Neural cell (in vitro differentiated cells): ENCODE data around the gene MIEN1. TPM values are rescaled to one million over a fixed set of nuclear protein-coding genes. Genes with fewer than 3 reads are reported as not detected.

Source experiments
- H2AFZ ChIP-seq: fragments of 200-600, 300-800 bp; sonication (generic), shearing (Covaris generic); 2 replicates; pipeline ENCODE4 v1.6.0; 2014; ENCODE audit warnings: low read depth, mild to moderate bottlenecking, antibody characterized with exemption, low read length, moderate library complexity
- H3F3A ChIP-seq: fragments of 200-600 bp; shearing (Covaris generic); 2 replicates; pipeline ENCODE4 v1.6.1; 2016; ENCODE audit warnings: mild to moderate bottlenecking, moderate library complexity, mixed read lengths, antibody characterized with exemption, low read length; ENCODE audit not compliant: insufficient read depth, poor library complexity, severe bottlenecking
- H3K27ac ChIP-seq: fragments of 200-600, 300-800 bp; sonication (generic), shearing (Covaris generic); 2 replicates; pipeline ENCODE4 v1.5.1; 2014; ENCODE audit warnings: mild to moderate bottlenecking, low read length, moderate library complexity
- H3K27me3 ChIP-seq: fragments of 300-800, 200-600 bp; sonication (generic), shearing (Covaris generic); 2 replicates; pipeline ENCODE4 v1.6.0; 2014; ENCODE audit warnings: mild to moderate bottlenecking, low read depth, low read length, moderate library complexity; ENCODE audit not compliant: insufficient read depth
- H3K36me3 ChIP-seq: fragments of 300-800, 200-600 bp; sonication (generic), shearing (Covaris generic); 2 replicates; pipeline ENCODE4 v1.5.1; 2014; ENCODE audit warnings: mild to moderate bottlenecking, antibody characterized with exemption, low read length, moderate library complexity; ENCODE audit not compliant: insufficient read depth
- H3K4me2 ChIP-seq: fragments of 300-800, 200-600 bp; sonication (generic), shearing (Covaris generic); 2 replicates; pipeline ENCODE4 v1.6.0; 2014; ENCODE audit warnings: mild to moderate bottlenecking, low read length
- H3K4me3 ChIP-seq: fragments of 300-800, 200-600 bp; sonication (generic), shearing (Covaris generic); 2 replicates; pipeline ENCODE4 v1.5.1; 2014; ENCODE audit warnings: mild to moderate bottlenecking, low read length, moderate library complexity
- H3K79me2 ChIP-seq: fragments of 200-600 bp; shearing (Covaris generic); replicated peaks from 2 replicates; pipeline ENCODE4 v1.6.0; 2014; ENCODE audit warnings: mild to moderate bottlenecking, low read length, moderate library complexity; ENCODE audit not compliant: insufficient read depth
- H3K9ac ChIP-seq: fragments of 300-800, 200-600 bp; sonication (generic), shearing (Covaris generic); 2 replicates; pipeline ENCODE4 v1.6.1; 2016; ENCODE audit warnings: mild to moderate bottlenecking, low read length, mixed read lengths
- H3K9me2 ChIP-seq: fragments of 200-600 bp; shearing (Covaris generic); 2 replicates; pipeline ENCODE4 v1.6.1; 2016; ENCODE audit warnings: mild to moderate bottlenecking, low read length, mixed read lengths; ENCODE audit not compliant: insufficient read depth
- H3K9me3 ChIP-seq: fragments of 200-600, 300-800 bp; sonication (generic), shearing (Covaris generic); 2 replicates; pipeline ENCODE4 v1.6.1; 2016; ENCODE audit warnings: mild to moderate bottlenecking, mixed run types, low read length, moderate library complexity, mixed read lengths
- H4K20me1 ChIP-seq: fragments of 200-600 bp; shearing (Covaris generic); 2 replicates; pipeline ENCODE4 v1.6.1; 2016; ENCODE audit warnings: mild to moderate bottlenecking, mixed run types; ENCODE audit not compliant: insufficient read depth
- EP300 ChIP-seq: fragments of 450-650 bp; conservative IDR thresholded peaks from 2 replicates; pipeline ENCODE4 v1.6.1; 2014; ENCODE audit warnings: antibody characterized with exemption, mild to moderate bottlenecking, moderate library complexity; ENCODE audit not compliant: poor library complexity, severe bottlenecking
- MXI1 ChIP-seq: fragments of 450-650 bp; conservative IDR thresholded peaks from 2 replicates; pipeline ENCODE4 v1.6.1; 2014; ENCODE audit warnings: antibody characterized with exemption, mild to moderate bottlenecking; ENCODE audit not compliant: poor library complexity, severe bottlenecking
- POLR2AphosphoS5 ChIP-seq: IDR thresholded peaks from 2 replicates; pipeline ENCODE4 v1.6.1; 2012
- RAD21 ChIP-seq: fragments of 450-650 bp; conservative IDR thresholded peaks from 2 replicates; pipeline ENCODE4 v1.6.1; 2014; ENCODE audit warnings: antibody characterized with exemption, mild to moderate bottlenecking, moderate library complexity
- SMC3 ChIP-seq: fragments of 450-650 bp; conservative IDR thresholded peaks from 2 replicates; pipeline ENCODE4 v1.6.1; 2014; ENCODE audit warnings: antibody characterized with exemption, mild to moderate bottlenecking, moderate library complexity; ENCODE audit not compliant: poor library complexity
- polyA plus RNA-seq: library from polyadenylated mRNA; depleted of rRNA; stranded (reverse); fragments of >200 nt; gene quantifications from 2 replicates; pipeline ENCODE4 v1.2.3, GENCODE V29; 2014
- TF ChIP-seq, protein P1 (sequence below): IDR thresholded peaks from 2 replicates; pipeline ENCODE4 v1.6.1; 2012; ENCODE audit warnings: borderline replicate concordance
- TF ChIP-seq, protein P2 (sequence below): fragments of 450-650 bp; IDR thresholded peaks from 2 replicates; pipeline ENCODE4 v1.5.1; 2014; ENCODE audit warnings: antibody characterized with exemption, mild to moderate bottlenecking, moderate library complexity; ENCODE audit not compliant: poor library complexity, severe bottlenecking

Gene MIEN1
- polyA plus RNA-seq, 1 donor from 2014 or later, result 106 TPM

GRCh38 chr17:39774047-39774446 is 43.7 kb upstream of the MIEN1 start:
- Histone ChIP-seq H3K4me3 (no peak overlapping the region), H3K27ac (no peak overlapping the region), H3K79me2 (no peaks in the 10 kb centered on the region), H3K9me3 (no peaks in the 10 kb centered on the region), H2AFZ (no peak overlapping the region), H3K27me3 (no peaks in the 10 kb centered on the region), H3K4me2 (no peak overlapping the region), H3K9ac (no peak overlapping the region), H3K36me3 (no peaks in the 10 kb centered on the region), H3F3A (no peaks in the 10 kb centered on the region), H3K9me2 (no peaks in the 10 kb centered on the region), H4K20me1 (no peaks in the 10 kb centered on the region)
- TF ChIP-seq, protein P1, sequence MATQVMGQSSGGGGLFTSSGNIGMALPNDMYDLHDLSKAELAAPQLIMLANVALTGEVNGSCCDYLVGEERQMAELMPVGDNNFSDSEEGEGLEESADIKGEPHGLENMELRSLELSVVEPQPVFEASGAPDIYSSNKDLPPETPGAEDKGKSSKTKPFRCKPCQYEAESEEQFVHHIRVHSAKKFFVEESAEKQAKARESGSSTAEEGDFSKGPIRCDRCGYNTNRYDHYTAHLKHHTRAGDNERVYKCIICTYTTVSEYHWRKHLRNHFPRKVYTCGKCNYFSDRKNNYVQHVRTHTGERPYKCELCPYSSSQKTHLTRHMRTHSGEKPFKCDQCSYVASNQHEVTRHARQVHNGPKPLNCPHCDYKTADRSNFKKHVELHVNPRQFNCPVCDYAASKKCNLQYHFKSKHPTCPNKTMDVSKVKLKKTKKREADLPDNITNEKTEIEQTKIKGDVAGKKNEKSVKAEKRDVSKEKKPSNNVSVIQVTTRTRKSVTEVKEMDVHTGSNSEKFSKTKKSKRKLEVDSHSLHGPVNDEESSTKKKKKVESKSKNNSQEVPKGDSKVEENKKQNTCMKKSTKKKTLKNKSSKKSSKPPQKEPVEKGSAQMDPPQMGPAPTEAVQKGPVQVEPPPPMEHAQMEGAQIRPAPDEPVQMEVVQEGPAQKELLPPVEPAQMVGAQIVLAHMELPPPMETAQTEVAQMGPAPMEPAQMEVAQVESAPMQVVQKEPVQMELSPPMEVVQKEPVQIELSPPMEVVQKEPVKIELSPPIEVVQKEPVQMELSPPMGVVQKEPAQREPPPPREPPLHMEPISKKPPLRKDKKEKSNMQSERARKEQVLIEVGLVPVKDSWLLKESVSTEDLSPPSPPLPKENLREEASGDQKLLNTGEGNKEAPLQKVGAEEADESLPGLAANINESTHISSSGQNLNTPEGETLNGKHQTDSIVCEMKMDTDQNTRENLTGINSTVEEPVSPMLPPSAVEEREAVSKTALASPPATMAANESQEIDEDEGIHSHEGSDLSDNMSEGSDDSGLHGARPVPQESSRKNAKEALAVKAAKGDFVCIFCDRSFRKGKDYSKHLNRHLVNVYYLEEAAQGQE, result no peak
- TF ChIP-seq SMC3, result no peak
- no peak for TF ChIP-seq RAD21
- TF ChIP-seq MXI1, result no peak
- TF ChIP-seq, protein P2, sequence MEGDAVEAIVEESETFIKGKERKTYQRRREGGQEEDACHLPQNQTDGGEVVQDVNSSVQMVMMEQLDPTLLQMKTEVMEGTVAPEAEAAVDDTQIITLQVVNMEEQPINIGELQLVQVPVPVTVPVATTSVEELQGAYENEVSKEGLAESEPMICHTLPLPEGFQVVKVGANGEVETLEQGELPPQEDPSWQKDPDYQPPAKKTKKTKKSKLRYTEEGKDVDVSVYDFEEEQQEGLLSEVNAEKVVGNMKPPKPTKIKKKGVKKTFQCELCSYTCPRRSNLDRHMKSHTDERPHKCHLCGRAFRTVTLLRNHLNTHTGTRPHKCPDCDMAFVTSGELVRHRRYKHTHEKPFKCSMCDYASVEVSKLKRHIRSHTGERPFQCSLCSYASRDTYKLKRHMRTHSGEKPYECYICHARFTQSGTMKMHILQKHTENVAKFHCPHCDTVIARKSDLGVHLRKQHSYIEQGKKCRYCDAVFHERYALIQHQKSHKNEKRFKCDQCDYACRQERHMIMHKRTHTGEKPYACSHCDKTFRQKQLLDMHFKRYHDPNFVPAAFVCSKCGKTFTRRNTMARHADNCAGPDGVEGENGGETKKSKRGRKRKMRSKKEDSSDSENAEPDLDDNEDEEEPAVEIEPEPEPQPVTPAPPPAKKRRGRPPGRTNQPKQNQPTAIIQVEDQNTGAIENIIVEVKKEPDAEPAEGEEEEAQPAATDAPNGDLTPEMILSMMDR, result no peak

GRCh38 chr17:39772987-39773934 is 42.9 kb upstream of the MIEN1 start:
- Histone ChIP-seq H3K27me3 (no peaks in the 10 kb centered on the region), H3K27ac (no peak overlapping the region), H3F3A (no peaks in the 10 kb centered on the region), H3K36me3 (no peaks in the 10 kb centered on the region), H3K9me3 (no peaks in the 10 kb centered on the region), H2AFZ (no peak overlapping the region), H3K9ac (no peak overlapping the region), H3K4me3 (no peak overlapping the region), H3K9me2 (no peaks in the 10 kb centered on the region), H3K4me2 (no peak overlapping the region), H4K20me1 (no peaks in the 10 kb centered on the region), H3K79me2 (no peaks in the 10 kb centered on the region)
- TF ChIP-seq EP300, result no peak
- TF ChIP-seq POLR2AphosphoS5, result no peak
- no peak for TF ChIP-seq MXI1
- TF ChIP-seq, protein P2, result no peak
